ENCODE results near the gene HKDC1. TPM values are rescaled to one million over a fixed set of nuclear protein-coding genes. Genes with fewer than 3 reads are reported as not detected.
A peak's percentile ranks its signal among the peaks of the same experiment; 100 is the strongest.
"Not testable (repeated sequence)": the region's sequence is repeated elsewhere in the genome, so short reads cannot be mapped to it uniquely, and the experiment has no call there.

The HKDC1 gene
- 1 to 10 TPM; 1.4 to 1.8 TPM for total RNA-seq

DNA sequence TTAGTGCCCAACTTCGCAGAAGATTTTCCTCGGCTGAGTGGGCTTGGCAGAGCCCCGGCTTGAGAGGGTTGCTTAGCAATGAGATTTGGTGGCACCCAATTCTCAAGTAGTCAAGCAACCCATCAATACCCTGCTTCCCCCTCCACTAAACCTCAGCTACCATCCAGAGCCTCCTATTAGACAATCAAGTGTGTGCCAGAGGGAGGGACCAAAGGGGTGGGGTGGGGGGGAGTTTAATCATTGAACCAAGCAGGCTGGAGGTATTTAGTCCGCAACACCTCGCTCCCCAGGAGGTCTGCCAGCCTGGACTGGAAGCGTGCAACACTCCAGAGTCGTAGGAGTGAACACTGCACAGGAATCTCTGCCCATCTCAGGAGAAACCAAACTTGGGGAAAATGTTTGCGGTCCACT lies at the start of gene HKDC1:
Gene HKDC1 (plus strand): TSS at position 292 of the 411 bp plus-strand sequence. CDS start 104 bp downstream, at position 396.
- no peak for ATAC-seq
- CTCF ChIA-PET, result interaction anchor here (1.1 to 1.2 kb wide), 2 partner anchors 10 to 17 kb away, joined by 4 read pairs; no protein-coding TSS in a partner anchor
- H3K4me1 Mint-ChIP-seq (ENCODE audit: low read depth), result peaks cover 49% of the 10 kb centered on the region
- POLR2A ChIA-PET, result no interaction called here
- H3K27me3 Mint-ChIP-seq (ENCODE audit: low read depth), result no peaks in the 10 kb centered on the region
- H3K27ac Mint-ChIP-seq, result no peak within 1 kb of the TSS
- DNase-seq, result no peak
- H3K36me3 Mint-ChIP-seq (ENCODE audit: low read depth), result no peaks in the 10 kb centered on the region
- no peaks in the 10 kb centered on the region for H3K9me3 Mint-ChIP-seq (ENCODE audit: insufficient read depth)
- no peak within 1 kb of the TSS for H3K4me3 Mint-ChIP-seq

DNA sequence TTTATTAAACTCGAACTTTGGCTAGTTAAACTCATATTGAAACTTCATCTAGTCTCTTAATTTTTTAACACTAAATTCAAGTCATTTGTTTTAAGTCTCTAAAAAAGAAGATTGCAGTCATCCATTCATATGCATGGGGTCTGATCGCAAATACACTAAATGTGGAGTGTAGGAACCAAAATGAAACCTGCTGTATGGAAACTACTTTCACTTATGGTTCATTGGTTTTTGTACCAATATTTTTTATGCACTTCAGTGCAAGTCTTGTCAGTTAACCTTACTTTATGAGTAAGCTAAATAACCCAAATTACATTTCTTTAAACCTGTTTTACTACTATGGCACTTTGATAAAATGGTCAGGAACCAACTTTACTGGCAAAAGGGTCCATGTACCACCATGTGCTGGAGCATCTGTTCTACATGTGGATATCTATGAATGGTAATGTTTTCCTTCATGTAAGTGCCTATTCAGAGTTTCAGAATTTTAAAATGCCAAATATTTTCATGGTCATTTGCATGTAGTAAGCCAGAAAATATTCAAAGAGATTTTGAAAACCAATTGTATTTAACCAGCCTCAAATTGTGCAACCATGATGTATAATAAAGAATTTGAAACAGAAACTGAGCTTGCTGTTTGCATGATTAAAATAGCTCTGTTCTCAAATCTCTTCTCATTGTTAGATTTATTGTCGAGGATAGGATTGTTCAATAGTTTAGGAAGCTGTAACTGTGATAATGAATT lies 47.7 kb upstream of the HKDC1 start:
- Mint-ChIP-seq H3K4me3 (no peak overlapping the region), H3K9me3 (ENCODE audit: insufficient read depth) (no peaks in the 10 kb centered on the region), H3K27ac (no peak overlapping the region), H3K27me3 (ENCODE audit: low read depth) (no peaks in the 10 kb centered on the region), H3K36me3 (ENCODE audit: low read depth) (peaks cover 31% of the 10 kb centered on the region), H3K4me1 (ENCODE audit: low read depth) (peaks cover 2% of the 10 kb centered on the region)
- ATAC-seq (no peak), DNase-seq (no peak)
- CTCF ChIA-PET, result interaction anchor here (1.2 to 1.3 kb wide), 2 partner anchors 48 to 236 kb away, joined by 3 read pairs; no protein-coding TSS in a partner anchor
- POLR2A ChIA-PET, result no interaction called here

DNA sequence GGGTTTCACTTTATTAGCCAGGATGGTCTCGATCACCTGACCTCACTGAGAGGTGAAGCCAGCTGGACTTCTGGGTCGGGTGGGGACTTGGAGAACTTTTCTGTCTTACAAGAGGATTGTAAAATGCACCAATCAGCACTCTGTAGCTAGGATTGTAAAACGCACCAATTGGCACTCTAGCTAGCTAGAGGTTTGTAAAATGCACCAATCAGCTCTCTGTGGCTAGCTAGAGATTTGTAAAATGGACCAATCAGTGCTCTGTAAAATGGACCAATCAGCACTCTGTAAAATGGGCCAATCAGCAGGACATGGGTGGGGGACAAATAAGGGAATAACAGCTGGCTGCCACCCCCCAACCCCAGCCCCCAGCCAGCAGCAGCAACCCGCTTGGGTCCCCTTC lies 44.8 kb upstream of the HKDC1 start:
- DNase-seq; ATAC-seq; H3K27ac Mint-ChIP-seq; H3K9me3 Mint-ChIP-seq (ENCODE audit: insufficient read depth); H3K27me3 Mint-ChIP-seq (ENCODE audit: low read depth); H3K4me3 Mint-ChIP-seq: not testable (repeated sequence)
- H3K4me1 Mint-ChIP-seq (ENCODE audit: low read depth), result peaks cover 15% of the 10 kb centered on the region
- ChIA-PET CTCF (interaction anchor here (1.6 to 1.8 kb wide), 2 partner anchors 17 to 171 kb away, joined by 4 read pairs; no protein-coding TSS in a partner anchor), POLR2A (interaction anchor here (1.4 kb wide), 1 partner anchor 27 kb away, joined by 3 read pairs; no protein-coding TSS in a partner anchor)
- peaks cover 21% of the 10 kb centered on the region for H3K36me3 Mint-ChIP-seq (ENCODE audit: low read depth)

- peaks cover 25% of the 10 kb centered on the region for H3K4me1 Mint-ChIP-seq (ENCODE audit: low read depth)
- H3K9me3 Mint-ChIP-seq (ENCODE audit: insufficient read depth), result no peaks in the 10 kb centered on the region
- H3K4me3 Mint-ChIP-seq, result no peak overlapping the region
- H3K27me3 Mint-ChIP-seq (ENCODE audit: low read depth), result no peaks in the 10 kb centered on the region
- peaks cover 11% of the 10 kb centered on the region for H3K36me3 Mint-ChIP-seq (ENCODE audit: low read depth)
- ChIA-PET CTCF (no interaction called here), POLR2A (no interaction called here)
- no peak overlapping the region for H3K27ac Mint-ChIP-seq
- ATAC-seq, result no peak
- no peak for DNase-seq
These were observed 43.3 kb upstream of the HKDC1 start for GRCh38 chr10:69176823-69177222.

DNA sequence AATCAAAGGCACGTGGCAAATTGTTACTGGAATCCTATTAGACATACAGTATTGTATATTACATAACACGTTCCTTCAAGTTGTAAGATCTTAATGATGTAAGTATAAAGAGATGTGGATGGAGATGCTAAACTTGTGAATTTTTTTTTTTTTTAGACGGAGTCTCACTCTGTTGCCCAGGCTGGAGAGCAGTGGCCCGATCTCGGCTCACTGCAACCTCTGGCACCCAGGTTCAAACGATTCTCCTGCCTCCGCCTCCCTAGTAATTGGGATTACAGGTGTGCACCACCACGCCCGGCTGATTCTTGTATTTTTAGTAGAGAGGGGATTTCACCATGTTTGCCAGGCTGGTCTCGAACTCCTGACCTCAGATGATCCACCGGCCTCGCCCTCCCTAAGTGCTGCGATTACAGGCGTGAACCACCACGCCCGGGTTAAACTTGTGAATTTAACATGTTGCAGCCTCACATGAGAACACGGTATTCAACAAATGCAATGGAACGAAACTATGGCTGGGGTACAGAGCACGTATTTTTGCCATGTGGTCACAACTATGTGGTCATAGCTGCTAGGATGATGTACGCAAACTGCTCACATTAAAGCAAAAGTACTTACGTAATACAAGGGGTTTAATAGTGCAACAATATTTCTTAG lies 40.9 kb upstream of the HKDC1 start:
- ChIA-PET CTCF (interaction anchor here (1.4 kb wide), 1 partner anchor 174 kb away, joined by 4 read pairs; no protein-coding TSS in a partner anchor), POLR2A (interaction anchor here (1.4 kb wide), 3 partner anchors 17 to 25 kb away, joined by 6 to 9 read pairs (median 7); no protein-coding TSS in a partner anchor)
- H3K27ac Mint-ChIP-seq, result peak overlapping the region; percentile 100
- H3K4me3 Mint-ChIP-seq, result peak overlapping the region; percentile 96
- H3K9me3 Mint-ChIP-seq (ENCODE audit: insufficient read depth), result no peaks in the 10 kb centered on the region
- H3K27me3 Mint-ChIP-seq (ENCODE audit: low read depth), result no peaks in the 10 kb centered on the region
- DNase-seq (peak; percentile 52), ATAC-seq (peak; percentile 24)
- peaks cover 34% of the 10 kb centered on the region for H3K4me1 Mint-ChIP-seq (ENCODE audit: low read depth)
- H3K36me3 Mint-ChIP-seq (ENCODE audit: low read depth), result peaks cover 4% of the 10 kb centered on the region

DNA sequence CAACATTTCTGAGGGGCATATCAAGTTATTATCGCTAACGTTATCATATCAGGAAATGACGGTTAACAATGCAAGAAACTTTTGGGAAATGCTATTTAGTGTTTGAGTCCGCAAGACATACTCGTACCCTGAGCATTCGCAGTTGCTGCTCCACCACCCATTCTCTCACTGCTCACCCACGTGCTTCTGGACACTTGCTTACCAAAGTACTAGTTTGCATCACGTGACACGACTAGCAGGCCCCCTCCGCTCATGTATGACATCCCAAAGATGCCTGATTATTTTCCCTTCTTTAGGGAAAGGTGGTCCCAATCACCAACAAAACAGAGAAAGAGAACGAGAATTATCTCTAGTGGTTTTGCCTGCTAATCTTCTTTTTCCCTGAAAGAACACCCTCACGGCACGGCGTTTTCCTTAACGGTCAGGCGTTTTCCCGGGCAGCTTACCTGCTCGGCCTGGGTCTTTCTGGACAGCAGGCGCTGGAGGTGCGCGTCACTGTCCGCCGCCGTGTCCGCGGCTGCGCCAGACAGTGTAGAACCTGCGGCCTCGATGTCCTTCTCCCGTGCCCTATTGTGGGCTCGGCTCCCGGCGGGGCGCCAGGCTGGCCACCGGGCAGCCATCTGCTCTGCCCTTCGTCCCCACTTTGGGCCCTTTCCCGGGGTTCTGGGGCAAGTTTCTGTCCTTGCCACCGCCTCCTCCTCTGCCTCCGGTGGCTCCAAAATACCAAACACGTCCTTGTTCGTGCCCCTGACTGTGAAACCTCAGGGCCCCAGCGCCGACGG lies 40.2 kb upstream of the HKDC1 start, which contains the start of gene SUPV3L1:
Gene SUPV3L1 (plus strand): TSS at position 492 of the 782 bp plus-strand sequence. CDS start 58 bp downstream, at position 550.
- peak within 1 kb of the TSS; percentile 100 for H3K27ac Mint-ChIP-seq
- ChIA-PET CTCF (interaction anchor here (1.2 to 1.4 kb wide), 2 partner anchors 25 to 174 kb away, joined by 4 to 5 read pairs; no protein-coding TSS in a partner anchor), POLR2A (interaction anchor here (0.7 to 1.4 kb wide), 5 partner anchors 16 to 49 kb away, joined by 4 to 9 read pairs (median 6); no protein-coding TSS in a partner anchor)
- peak; percentile 93 for DNase-seq
- H3K4me1 Mint-ChIP-seq (ENCODE audit: low read depth), result peaks cover 36% of the 10 kb centered on the region
- no peaks in the 10 kb centered on the region for H3K27me3 Mint-ChIP-seq (ENCODE audit: low read depth)
- peaks cover 7% of the 10 kb centered on the region for H3K36me3 Mint-ChIP-seq (ENCODE audit: low read depth)
- peak; percentile 91 for ATAC-seq
- H3K4me3 Mint-ChIP-seq, result peak within 1 kb of the TSS; percentile 96
- H3K9me3 Mint-ChIP-seq (ENCODE audit: insufficient read depth), result no peaks in the 10 kb centered on the region

DNA sequence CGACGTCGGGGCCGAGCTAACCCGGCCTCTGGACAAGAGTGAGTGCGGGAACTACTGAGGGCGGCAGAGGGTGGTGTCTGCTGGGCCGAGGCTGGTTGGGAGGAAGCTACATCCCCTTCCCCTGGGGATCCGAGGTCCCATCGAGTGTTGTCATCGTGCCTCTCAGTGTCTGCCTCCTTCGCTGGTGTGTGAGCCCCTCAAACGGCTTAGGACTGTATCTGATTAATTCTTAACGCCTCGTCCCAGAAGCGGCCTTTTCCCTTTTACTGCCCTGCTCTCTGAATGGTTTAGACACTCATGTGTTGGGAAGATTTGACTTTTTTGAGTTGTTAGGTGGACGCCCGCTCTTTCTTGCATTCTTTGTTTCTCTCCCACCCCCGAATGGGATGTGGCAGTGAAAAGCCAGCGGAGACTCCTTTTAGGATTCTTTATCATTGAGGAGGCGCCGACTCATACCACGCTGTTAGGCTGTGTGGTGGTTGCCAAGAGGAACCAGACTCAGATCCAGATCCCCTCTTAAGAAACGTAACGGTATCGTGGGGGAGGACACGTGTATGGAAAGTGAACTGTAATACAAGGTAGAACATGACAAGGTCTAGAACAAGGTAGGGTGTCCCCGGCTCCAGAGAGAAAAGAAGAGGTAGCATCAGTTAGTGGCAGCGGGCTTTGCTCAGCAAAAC lies 39.5 kb upstream of the HKDC1 start:
- H3K9me3 Mint-ChIP-seq (ENCODE audit: insufficient read depth), result no peaks in the 10 kb centered on the region
- ATAC-seq (peak; percentile 25), DNase-seq (peak; percentile 51)
- ChIA-PET POLR2A (interaction anchor here (0.7 to 1.4 kb wide), 5 partner anchors 16 to 48 kb away, joined by 4 to 9 read pairs (median 6); no protein-coding TSS in a partner anchor), CTCF (interaction anchor here (1.2 to 1.4 kb wide), 2 partner anchors 24 to 175 kb away, joined by 4 to 5 read pairs; no protein-coding TSS in a partner anchor)
- peak overlapping the region; percentile 96 for H3K4me3 Mint-ChIP-seq
- no peaks in the 10 kb centered on the region for H3K27me3 Mint-ChIP-seq (ENCODE audit: low read depth)
- H3K27ac Mint-ChIP-seq, result peak overlapping the region; percentile 100
- H3K36me3 Mint-ChIP-seq (ENCODE audit: low read depth), result peaks cover 7% of the 10 kb centered on the region
- peaks cover 36% of the 10 kb centered on the region for H3K4me1 Mint-ChIP-seq (ENCODE audit: low read depth)

- Mint-ChIP-seq H3K36me3 (ENCODE audit: low read depth) (peaks cover 11% of the 10 kb centered on the region), H3K4me3 (peak overlapping the region; percentile 96), H3K27me3 (ENCODE audit: low read depth) (no peaks in the 10 kb centered on the region), H3K9me3 (ENCODE audit: insufficient read depth) (no peaks in the 10 kb centered on the region), H3K4me1 (ENCODE audit: low read depth) (peaks cover 36% of the 10 kb centered on the region), H3K27ac (peak overlapping the region; percentile 100)
- ATAC-seq, result no peak
- DNase-seq, result no peak
- POLR2A ChIA-PET, result no interaction called here
- CTCF ChIA-PET, result interaction anchor here (1.3 kb wide), 1 partner anchor 20 kb away, joined by 3 read pairs; no protein-coding TSS in a partner anchor
These were observed 38.7 kb upstream of the HKDC1 start for GRCh38 chr10:69181433-69181832.

DNA sequence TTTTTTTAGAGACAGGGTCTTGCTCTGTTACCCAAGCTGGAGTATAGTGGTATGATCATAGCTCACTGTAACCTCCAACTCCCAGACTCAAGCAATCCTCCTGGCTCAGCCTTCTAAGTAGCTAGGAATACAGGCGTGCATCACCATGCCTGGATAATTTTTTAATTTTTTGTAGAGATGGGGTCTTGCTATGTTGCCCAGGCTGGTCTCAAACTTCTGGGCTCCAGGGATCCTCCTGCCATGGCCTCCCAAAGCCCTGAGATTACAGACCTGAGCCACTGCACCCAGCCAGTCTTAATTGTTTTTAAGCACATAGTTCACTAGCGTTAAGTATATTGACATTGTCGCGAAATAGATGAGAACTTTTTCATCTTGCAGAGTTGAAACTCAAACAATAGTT lies 38.1 kb upstream of the HKDC1 start:
- Mint-ChIP-seq H3K4me1 (ENCODE audit: low read depth) (peaks cover 36% of the 10 kb centered on the region), H3K4me3 (no peak overlapping the region), H3K27ac (no peak overlapping the region), H3K9me3 (ENCODE audit: insufficient read depth) (no peaks in the 10 kb centered on the region), H3K36me3 (ENCODE audit: low read depth) (peaks cover 11% of the 10 kb centered on the region), H3K27me3 (ENCODE audit: low read depth) (no peaks in the 10 kb centered on the region)
- DNase-seq (no peak), ATAC-seq (no peak)
- ChIA-PET POLR2A (no interaction called here), CTCF (interaction anchor here (1.3 kb wide), 1 partner anchor 20 kb away, joined by 3 read pairs; no protein-coding TSS in a partner anchor)

GRCh38 chr10:69186524-69186923 lies 33.6 kb upstream of the HKDC1 start:
- ChIA-PET CTCF (interaction anchor here (1.5 kb wide), 2 partner anchors 14 to 36 kb away, joined by 3 to 5 read pairs; no protein-coding TSS in a partner anchor), POLR2A (interaction anchor here (1.0 kb wide), 1 partner anchor 16 kb away, joined by 3 read pairs; no protein-coding TSS in a partner anchor)
- Mint-ChIP-seq H3K4me1 (ENCODE audit: low read depth) (peaks cover 13% of the 10 kb centered on the region), H3K4me3 (no peak overlapping the region), H3K27me3 (ENCODE audit: low read depth) (no peaks in the 10 kb centered on the region), H3K9me3 (ENCODE audit: insufficient read depth) (no peaks in the 10 kb centered on the region), H3K36me3 (ENCODE audit: low read depth) (peaks cover 29% of the 10 kb centered on the region), H3K27ac (peak overlapping the region; percentile 14)
- no peak for ATAC-seq
- DNase-seq, result no peak

Measured in activated CD8-positive, alpha-beta T cell treated with anti-CD3 and anti-CD28 coated beads, Interleukin-2, amount 10 ng/mL, durations not matched to agents 7 days and 5 days (primary cell).